GM10266 (cell line): ENCODE results near the gene FBXW8.

Experiments
- DNase-seq: peaks from one replicate; pipeline ENCODE4 v3.0.0; 2012; ENCODE audit errors: extremely low spot score
- CTCF ChIP-seq: IDR thresholded peaks from 2 replicates; pipeline ENCODE4 v1.5.1; 2012; ENCODE audit warnings: mild to moderate bottlenecking, low read depth; ENCODE audit not compliant: control insufficient read depth, insufficient read depth; ENCODE audit errors: missing control alignments

The FBXW8 gene

GRCh38 chr12:116971222-116971621, 60.5 kb downstream of the FBXW8 start:
- no peak for TF ChIP-seq CTCF
- no peak for DNase-seq

GRCh38 chr12:116975779-116976393, 65.1 kb downstream of the FBXW8 start:
- TF ChIP-seq CTCF, result no peak
- DNase-seq, result no peak

- no peak for TF ChIP-seq CTCF
- no peak for DNase-seq
Measured at GRCh38 chr12:116977465-116978380, 67.0 kb downstream of the FBXW8 start.

GRCh38 chr12:116978791-116979508, 68.2 kb downstream of the FBXW8 start:
- DNase-seq, result no peak
- TF ChIP-seq CTCF, result no peak

GRCh38 chr12:116980083-116980482, 69.3 kb downstream of the FBXW8 start:
- DNase-seq, result no peak
- no peak for TF ChIP-seq CTCF

- no peak for DNase-seq
- no peak for TF ChIP-seq CTCF
Measured at GRCh38 chr12:116982791-116983411, 72.2 kb downstream of the FBXW8 start.

GRCh38 chr12:116984098-116984497, 73.3 kb downstream of the FBXW8 start:
- no peak for DNase-seq
- TF ChIP-seq CTCF, result no peak
